Erythroblast (primary cell): ENCODE data around the gene PSORS1C2.

Experiments
- GATA1 ChIP-seq: IDR thresholded peaks from 2 replicates; pipeline ENCODE4 v1.6.1; 2011; ENCODE audit warnings: low read depth, mild to moderate bottlenecking, control low read depth, low read length, moderate library complexity
- POLR2A ChIP-seq: IDR thresholded peaks from 2 replicates; pipeline ENCODE4 v1.6.1; 2011; ENCODE audit warnings: mild to moderate bottlenecking, low read length

- TF ChIP-seq POLR2A (no peak), GATA1 (no peak)
Measured at GRCh38 chr6:31143148-31143547, 4.3 kb upstream of the PSORS1C2 start.
